HG03558 (cell line): ENCODE measurements around the gene NNT.
"Not testable (repeated sequence)": the region's sequence is repeated elsewhere in the genome, so short reads cannot be mapped to it uniquely, and the experiment has no call there.

Experiments
- ATAC-seq: cut with Tn5 transposase; IDR thresholded peaks from one replicate; pipeline ENCODE4 v1.9.1; 2021; ENCODE audit warnings: moderate number of reproducible peaks; ENCODE audit not compliant: unreplicated experiment; ENCODE audit errors: extremely low read depth

Gene NNT

GRCh38 chr5:43582082-43583005 is 20.6 kb upstream of the NNT start:
- ATAC-seq: no peak

DNA sequence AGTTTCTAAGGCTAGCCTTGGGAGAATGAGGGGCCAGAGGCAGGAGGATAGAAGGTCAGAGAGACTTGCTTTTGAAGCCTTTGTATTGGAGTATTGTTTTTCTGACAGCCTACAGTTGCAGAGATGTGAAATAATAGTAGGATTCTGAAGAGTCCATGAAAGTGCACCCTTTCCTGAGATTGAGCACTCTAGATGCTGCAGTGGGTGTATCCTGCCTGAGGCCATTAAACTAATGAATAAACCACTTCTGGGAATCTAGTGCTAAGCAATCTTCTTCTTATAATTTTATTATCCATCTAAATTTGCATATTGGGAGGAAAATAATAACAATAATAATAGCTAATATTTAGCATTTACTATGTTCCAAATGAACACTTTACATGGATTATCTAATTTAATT is 19.3 kb upstream of the NNT start:
- ATAC-seq: no peak

GRCh38 chr5:43584166-43584699 is 18.7 kb upstream of the NNT start:
- ATAC-seq: no peak

- ATAC-seq: no peak
Observed at GRCh38 chr5:43588842-43589241, 14.1 kb upstream of the NNT start.

- no peak for ATAC-seq
Observed at GRCh38 chr5:43589310-43589709, 13.7 kb upstream of the NNT start.

GRCh38 chr5:43590700-43591099 is 12.3 kb upstream of the NNT start:
- ATAC-seq: no peak

DNA sequence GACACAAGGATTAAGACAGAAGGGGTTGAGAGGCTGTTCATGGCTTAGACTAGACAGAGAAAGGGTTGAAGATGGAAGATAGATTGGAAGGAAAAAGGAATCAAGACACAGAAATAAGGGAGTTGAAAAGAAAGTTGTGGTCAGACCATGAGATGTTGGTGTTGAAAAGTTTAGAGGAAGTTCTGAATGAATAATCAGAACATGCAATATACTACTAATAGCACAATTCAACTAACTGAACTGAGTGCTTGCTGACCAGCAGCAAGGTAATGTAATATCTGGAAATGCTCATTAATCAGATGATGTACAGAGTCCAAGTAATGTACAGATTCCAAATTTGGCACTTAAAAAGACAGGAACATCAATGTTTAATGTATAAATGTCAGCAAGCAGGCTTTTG is 10.6 kb upstream of the NNT start:
- no peak for ATAC-seq

DNA sequence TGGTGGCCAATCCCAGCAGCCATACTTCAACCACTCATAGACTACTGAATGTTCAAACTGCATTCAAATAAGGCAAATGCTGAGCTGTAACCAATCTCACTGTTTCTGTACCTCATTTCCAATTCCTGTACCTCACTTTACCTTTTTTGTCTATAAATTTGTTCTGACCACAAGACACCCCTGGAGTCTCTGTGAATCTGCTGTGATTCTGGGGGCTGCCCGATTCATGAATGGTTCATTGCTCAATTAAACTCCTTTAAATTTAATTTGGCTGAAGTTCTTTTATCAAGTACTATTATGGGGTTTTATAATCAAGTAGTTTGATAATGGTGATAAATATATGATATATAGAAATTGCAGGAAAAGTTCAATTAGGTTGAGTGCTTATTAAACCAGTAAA is 4.1 kb upstream of the NNT start:
- ATAC-seq: not testable (repeated sequence)

GRCh38 chr5:43601454-43602260 is 1.3 kb upstream of the NNT start:
- no peak for ATAC-seq

DNA sequence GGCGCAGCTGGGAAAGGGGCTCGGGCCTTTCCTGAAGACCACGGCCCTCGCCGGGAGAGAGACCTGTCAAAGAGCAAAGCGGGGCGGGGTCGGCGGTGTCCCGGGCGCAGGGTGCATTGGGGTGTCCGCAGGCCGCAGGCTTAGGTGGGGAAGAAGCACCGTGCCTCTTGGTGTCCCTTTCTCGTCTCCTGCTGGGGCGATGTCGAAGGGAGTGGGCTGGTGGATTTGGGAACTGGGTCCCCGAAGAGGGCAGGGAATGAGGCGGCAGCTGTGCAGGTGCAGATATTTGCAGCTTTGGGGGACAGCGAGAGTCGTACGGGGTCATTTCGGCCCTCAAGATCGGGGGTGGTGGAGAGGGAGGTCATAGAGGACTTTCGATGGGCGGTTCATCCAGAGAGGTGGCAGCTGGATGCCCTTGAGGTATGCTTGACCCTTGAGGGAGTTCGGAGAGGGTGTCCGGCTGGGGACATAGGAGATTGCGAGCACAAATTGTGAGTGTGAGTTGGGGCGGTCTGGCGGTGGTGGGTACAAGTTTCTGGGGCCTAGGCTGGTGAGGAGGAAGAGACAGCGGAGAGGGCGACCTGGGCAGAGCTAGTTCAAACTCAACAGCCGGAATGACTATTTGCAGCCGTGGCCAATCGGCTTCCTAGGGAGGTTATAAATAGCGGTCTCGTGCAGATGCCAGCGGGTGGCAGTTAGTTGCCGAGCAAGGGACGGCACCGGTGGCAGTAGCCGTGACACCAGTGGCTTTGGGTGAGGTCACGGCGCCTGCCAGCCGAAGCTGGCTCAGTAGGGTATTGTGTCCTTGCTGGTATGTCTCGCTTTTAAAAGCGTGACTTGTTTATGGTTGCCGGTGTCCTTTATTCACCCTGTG is 601 bp downstream of the NNT start:
- peak; percentile 33 for ATAC-seq

GRCh38 chr5:43604699-43605098 is 1.7 kb downstream of the NNT start:
- ATAC-seq: no peak

GRCh38 chr5:43606351-43606750 is 3.4 kb downstream of the NNT start:
- no peak for ATAC-seq

- no peak for ATAC-seq
Observed at GRCh38 chr5:43608406-43608805, 5.4 kb downstream of the NNT start.

DNA sequence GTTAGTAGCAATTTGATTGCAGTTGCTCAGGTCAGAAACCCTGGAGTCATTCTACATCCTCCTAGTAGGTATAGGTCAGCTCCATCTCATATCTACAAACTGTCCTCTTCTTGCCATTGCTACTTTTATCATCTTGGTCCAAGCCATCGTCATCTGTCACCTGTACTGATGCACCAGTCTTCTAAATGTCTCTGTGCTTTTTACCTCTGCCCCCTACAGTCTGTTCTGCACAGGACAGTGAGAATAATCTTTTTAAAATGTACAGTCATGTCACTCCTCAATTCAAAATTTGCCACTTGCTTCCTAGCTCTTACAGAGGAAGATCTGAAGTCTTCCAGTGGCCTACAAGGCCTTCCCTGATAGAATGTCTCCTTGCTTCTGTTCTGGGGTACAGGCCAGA is 6.8 kb downstream of the NNT start:
- ATAC-seq: peak; percentile 50

DNA sequence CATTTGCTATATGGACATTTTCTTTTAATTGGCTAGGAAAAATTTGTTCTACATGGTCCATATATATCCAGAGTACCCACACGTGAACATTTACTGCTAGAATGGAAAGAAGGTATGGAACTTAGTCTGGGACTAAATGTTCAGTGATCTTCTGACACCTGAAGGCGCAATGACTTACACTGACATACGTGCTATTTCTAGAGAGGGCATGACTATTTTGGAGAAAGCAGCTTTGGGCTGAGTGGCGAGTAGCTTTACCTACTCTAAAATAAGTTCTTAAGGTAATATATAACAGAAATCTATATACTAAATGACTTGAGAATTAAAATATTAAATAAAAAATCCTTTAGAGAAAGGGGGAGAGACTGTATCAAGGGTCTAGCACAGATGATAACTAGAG is 10.4 kb downstream of the NNT start:
- no peak for ATAC-seq

- no peak for ATAC-seq
Observed at GRCh38 chr5:43615445-43616184, 12.6 kb downstream of the NNT start.

DNA sequence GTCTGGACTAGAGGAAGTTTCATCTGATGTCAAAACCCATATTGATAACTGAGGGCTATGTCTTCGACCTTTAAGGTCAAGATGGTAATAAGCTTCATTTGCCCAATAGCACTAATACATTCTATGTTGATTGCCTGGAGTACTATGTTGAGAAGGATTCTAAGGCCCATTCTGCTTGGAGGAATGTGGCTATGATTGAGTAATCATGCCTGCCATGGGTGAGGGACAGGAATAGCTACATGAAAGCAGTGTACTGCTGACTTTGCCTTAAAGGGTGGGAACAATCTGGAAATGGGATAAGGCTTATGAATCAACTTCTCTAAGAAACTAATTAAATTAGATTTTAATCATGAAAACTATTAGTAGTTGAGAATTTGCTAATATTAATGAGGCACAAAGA is 13.6 kb downstream of the NNT start:
- ATAC-seq: no peak

- no peak for ATAC-seq
Observed at GRCh38 chr5:43619380-43619779, 16.4 kb downstream of the NNT start.

DNA sequence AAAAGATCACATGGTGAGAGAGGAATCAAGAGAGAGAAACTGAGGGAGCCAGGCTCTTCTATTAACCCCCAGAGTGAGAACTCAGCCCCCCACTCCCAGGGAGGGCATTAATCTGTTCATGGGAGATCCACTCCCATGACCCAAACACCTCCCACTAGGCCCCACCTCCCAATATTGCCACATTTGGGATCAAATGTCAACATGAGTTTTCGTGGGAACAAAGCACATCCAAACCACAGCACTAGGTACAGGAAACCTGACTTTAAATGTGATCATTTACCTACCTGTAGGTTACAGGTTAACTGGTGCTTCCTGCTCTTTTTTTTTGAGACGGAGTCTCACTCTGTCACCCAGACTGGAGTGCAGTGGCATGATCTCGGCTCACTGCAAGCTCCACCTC is 16.9 kb downstream of the NNT start:
- no peak for ATAC-seq
